Glutamatergic neuron (in vitro differentiated cells): ENCODE results near the gene PIK3IP1. TPM values are rescaled to one million over a fixed set of nuclear protein-coding genes. Genes with fewer than 3 reads are reported as not detected.

Source experiments
- DNase-seq: peaks from one replicate; pipeline ENCODE4 v3.0.0; 2022
- H3K27ac Mint-ChIP-seq: one replicate; pipeline ENCODE4 v1.8.0; 2020; ENCODE audit warnings: mild to moderate bottlenecking, mixed read lengths, inconsistent platforms; ENCODE audit not compliant: unreplicated experiment
- H3K27me3 Mint-ChIP-seq: one replicate; pipeline ENCODE4 v1.8.0; 2020; ENCODE audit warnings: mild to moderate bottlenecking, moderate library complexity, mixed read lengths, inconsistent platforms; ENCODE audit not compliant: unreplicated experiment
- H3K36me3 Mint-ChIP-seq: one replicate; pipeline ENCODE4 v1.8.0; 2020; ENCODE audit warnings: mild to moderate bottlenecking, mixed read lengths, inconsistent platforms; ENCODE audit not compliant: unreplicated experiment
- H3K4me1 Mint-ChIP-seq: one replicate; pipeline ENCODE4 v1.8.0; 2020; ENCODE audit warnings: mild to moderate bottlenecking, low read depth, mixed read lengths, inconsistent platforms; ENCODE audit not compliant: unreplicated experiment
- H3K4me3 Mint-ChIP-seq: one replicate; pipeline ENCODE4 v1.8.0; 2020; ENCODE audit warnings: mild to moderate bottlenecking, mixed read lengths, inconsistent platforms; ENCODE audit not compliant: unreplicated experiment
- H3K9me3 Mint-ChIP-seq: one replicate; pipeline ENCODE4 v1.8.0; 2020; ENCODE audit warnings: mild to moderate bottlenecking, moderate library complexity, mixed read lengths, inconsistent platforms; ENCODE audit not compliant: unreplicated experiment
- total RNA-seq: library from RNA; stranded (reverse); fragmentation: NEBNext Ultra II Directional; extraction: Animal tissue kit (Norgen Biotek cat#: 25700); gene quantifications from one replicate; pipeline ENCODE4 v1.2.1, GENCODE V29; 2021; ENCODE audit not compliant: unreplicated experiment
- TF ChIP-seq, protein P1 (sequence below): fragments of 200-600 bp; sonication (generic); IDR thresholded peaks from one replicate; pipeline ENCODE4 v1.5.0; 2021; ENCODE audit not compliant: partially characterized antibody, unreplicated experiment

Gene PIK3IP1
- total RNA-seq, 1 donor from 2014 or later = 38.8 TPM

DNA sequence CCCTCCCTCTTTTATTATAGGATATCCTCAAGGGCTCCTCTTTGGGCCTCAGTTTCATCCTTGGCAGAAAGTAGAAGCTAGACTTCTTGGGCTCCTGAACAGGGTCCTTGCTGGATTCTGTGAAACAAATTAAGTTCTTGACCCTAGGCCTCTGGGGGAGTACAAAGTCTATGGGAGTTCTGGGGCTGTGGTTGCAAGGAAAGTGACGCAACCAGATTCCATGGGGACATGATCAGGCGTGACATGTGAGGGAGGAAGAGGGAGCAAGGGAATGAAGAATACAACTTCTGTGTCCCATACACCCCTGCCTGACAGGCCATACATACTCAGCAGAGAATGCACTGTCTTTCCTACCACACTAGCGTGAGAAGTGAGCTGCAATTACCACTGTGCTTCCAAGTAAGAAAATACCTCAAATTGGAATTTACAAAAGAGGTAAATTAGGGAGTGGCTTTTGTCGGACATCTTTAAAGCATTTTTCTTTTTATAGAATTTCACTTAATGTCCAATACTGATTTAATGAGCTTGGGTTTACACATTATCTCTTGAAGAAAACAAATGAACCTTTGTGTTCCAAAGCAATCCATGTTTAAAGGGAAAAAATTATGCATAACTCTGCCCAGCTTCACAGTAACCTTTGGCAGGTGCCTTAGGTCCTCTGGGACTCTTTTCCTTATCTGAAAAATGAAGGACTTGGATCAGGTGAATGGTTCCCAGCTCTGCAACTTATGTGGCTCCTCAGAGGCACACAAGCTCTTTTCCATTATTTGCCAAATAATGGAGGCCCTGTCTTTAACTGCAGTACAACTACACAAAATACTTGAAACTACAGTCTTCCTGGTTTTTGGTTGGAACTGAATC is 41.3 kb downstream of the PIK3IP1 start:
- DNase-seq = no peak
- TF ChIP-seq, protein P1, sequence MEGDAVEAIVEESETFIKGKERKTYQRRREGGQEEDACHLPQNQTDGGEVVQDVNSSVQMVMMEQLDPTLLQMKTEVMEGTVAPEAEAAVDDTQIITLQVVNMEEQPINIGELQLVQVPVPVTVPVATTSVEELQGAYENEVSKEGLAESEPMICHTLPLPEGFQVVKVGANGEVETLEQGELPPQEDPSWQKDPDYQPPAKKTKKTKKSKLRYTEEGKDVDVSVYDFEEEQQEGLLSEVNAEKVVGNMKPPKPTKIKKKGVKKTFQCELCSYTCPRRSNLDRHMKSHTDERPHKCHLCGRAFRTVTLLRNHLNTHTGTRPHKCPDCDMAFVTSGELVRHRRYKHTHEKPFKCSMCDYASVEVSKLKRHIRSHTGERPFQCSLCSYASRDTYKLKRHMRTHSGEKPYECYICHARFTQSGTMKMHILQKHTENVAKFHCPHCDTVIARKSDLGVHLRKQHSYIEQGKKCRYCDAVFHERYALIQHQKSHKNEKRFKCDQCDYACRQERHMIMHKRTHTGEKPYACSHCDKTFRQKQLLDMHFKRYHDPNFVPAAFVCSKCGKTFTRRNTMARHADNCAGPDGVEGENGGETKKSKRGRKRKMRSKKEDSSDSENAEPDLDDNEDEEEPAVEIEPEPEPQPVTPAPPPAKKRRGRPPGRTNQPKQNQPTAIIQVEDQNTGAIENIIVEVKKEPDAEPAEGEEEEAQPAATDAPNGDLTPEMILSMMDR = no peak
- H3K4me1 Mint-ChIP-seq = peaks cover 17% of the 10 kb centered on the region
- no peak overlapping the region for H3K27ac Mint-ChIP-seq
- H3K27me3 Mint-ChIP-seq = peaks cover 3% of the 10 kb centered on the region
- H3K4me3 Mint-ChIP-seq = peak overlapping the region; percentile 74
- no peaks in the 10 kb centered on the region for H3K36me3 Mint-ChIP-seq
- peaks cover 7% of the 10 kb centered on the region for H3K9me3 Mint-ChIP-seq

DNA sequence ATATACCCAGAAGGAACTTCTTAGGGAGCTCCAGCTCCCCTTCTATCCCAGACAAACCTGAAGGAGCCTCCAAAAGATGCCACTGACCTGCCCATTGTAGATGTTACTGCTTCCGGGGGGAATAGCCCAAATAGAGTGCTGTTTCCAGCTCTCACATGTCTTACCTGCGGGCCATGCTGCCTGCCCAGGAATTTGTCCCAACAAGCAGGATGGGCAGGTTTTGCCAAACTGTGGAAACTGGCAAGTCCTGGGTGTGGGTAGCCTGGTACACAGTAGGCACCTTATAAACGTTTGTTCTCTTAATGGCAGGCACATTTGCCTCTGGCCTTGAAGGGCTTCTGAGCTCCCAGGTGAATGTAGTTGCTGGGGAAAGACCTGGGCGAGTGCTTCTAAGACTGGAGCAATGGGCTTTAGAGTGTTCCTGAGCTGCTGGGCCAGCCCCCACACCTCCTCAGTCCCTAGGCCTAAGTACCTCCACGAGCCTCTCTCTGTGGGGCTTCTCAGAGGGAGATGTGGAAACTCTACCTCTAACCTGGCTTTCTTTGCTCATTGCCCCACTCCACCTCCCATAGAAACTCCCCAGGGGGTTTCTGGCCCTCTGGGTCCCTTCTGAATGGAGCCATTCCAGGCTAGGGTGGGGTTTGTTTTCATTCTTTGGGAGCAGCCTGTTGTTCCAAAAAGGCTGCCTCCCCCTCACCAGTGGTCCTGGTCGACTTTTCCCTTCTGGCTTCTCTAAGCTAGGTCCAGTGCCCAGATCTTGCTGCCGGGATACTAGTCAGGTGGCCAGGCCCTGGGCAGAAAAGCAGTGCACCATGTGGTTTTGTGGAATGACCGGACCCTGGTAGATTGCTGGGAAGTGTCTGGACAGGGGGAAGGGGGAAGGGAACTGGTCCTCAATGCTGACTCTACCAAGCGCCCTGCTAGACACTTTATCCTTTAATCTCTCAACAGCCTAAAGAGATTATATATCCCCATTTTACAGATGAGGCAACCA is 43.0 kb downstream of the PIK3IP1 start:
- H3K4me3 Mint-ChIP-seq = peak overlapping the region; percentile 90
- H3K4me1 Mint-ChIP-seq = peaks cover 19% of the 10 kb centered on the region
- no peak for DNase-seq
- H3K27ac Mint-ChIP-seq = peak overlapping the region; percentile 100
- TF ChIP-seq, protein P1 = no peak
- peaks cover 7% of the 10 kb centered on the region for H3K9me3 Mint-ChIP-seq
- peaks cover 3% of the 10 kb centered on the region for H3K27me3 Mint-ChIP-seq
- H3K36me3 Mint-ChIP-seq = no peaks in the 10 kb centered on the region

DNA sequence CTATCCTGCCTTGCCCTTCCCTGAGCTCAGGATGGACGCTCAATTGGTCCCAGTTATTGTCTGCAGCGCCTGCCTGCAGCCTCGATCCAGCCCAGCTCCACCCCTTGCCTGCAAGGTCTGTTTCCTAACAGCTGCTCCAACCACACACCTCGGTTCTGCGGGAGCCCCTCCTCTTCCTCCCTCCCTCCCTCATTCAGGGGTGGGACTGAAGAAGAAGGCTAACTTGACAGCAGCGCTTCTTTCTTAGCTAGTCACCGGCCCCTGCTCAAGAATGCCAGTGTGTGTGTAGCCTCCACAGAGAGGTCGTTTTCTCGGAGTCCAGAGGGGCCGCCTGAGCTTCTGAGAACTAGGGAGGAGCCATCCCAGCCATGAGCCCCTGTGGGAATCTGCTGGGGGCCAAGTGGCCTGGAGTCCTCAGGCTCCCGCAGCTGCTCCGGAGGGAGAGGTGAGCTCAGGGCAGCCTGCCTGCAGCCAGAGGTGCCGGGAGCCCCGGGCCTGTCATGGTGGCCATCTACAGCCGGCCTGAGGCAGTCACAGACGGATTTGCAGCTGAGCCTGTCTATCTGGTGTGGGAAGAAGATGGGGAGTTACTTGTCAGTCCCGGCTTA is 44.0 kb downstream of the PIK3IP1 start:
- Mint-ChIP-seq H3K4me1 (peaks cover 19% of the 10 kb centered on the region), H3K27ac (peak overlapping the region; percentile 100), H3K27me3 (peaks cover 3% of the 10 kb centered on the region), H3K9me3 (peaks cover 7% of the 10 kb centered on the region), H3K4me3 (peak overlapping the region; percentile 90), H3K36me3 (no peaks in the 10 kb centered on the region)
- DNase-seq = peak; percentile 72
- TF ChIP-seq, protein P1 = no peak

DNA sequence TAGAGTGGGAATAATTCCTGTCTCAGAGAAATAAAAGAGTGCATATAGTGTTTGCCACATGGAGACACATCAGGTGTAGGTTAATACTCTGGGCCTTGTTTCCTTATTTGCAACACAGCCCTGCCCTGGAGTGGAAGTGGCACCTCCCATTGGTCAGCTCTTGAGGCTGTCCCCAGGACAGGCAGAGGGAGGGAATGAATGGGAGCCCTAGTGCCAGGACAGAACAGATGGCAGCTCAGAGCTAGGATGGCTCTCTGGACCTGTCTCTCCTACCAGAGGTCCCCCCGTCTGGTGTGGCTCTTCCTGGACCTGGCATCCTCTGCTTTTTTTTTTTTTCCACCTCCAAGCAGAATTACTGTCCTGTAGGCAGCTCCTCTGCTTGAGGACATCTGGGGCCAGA is 44.6 kb downstream of the PIK3IP1 start:
- Mint-ChIP-seq H3K36me3 (no peaks in the 10 kb centered on the region), H3K4me3 (peak overlapping the region; percentile 90), H3K4me1 (peaks cover 19% of the 10 kb centered on the region), H3K9me3 (peaks cover 7% of the 10 kb centered on the region), H3K27ac (peak overlapping the region; percentile 100), H3K27me3 (peaks cover 5% of the 10 kb centered on the region)
- TF ChIP-seq, protein P1 = no peak
- DNase-seq = peak; percentile 35
